ENCODE results near the gene RIN3. TPM values are rescaled to one million over a fixed set of nuclear protein-coding genes. Genes with fewer than 3 reads are reported as not detected.

The RIN3 gene
- total and polyA plus RNA-seq, 7 experiments from 2014 or later = 27.2 to 182 (median 114) TPM

GRCh38 chr14:92497391-92497790, 16.2 kb upstream of the RIN3 start:
- H3K27me3 Mint-ChIP-seq = peaks cover 0 to 19% (median 0%) of the 10 kb centered on the region in 5 donors
- POLR2A ChIA-PET = no interaction called here
- intact Hi-C loops (cut with micrococcal nuclease) = no loop called here

GRCh38 chr14:92499234-92499633, 14.3 kb upstream of the RIN3 start:
- H3K27me3 ChIP-seq (ENCODE audit: control insufficient read depth in 2 of 2, insufficient read depth in 2 of 2, low read length in 2 of 2) = no peaks in the 10 kb centered on the region
- Mint-ChIP-seq H3K36me3 (peaks cover 0 to 3% (median 0%) of the 10 kb centered on the region in 5 donors), H3K27me3 (peaks cover 0 to 18% (median 0%) of the 10 kb centered on the region in 5 donors), H3K9me3 (no peaks in the 10 kb centered on the region), H3K27ac (no peak overlapping the region), H3K4me3 (no peak overlapping the region), H3K4me1 (peaks cover 0 to 8% (median 0%) of the 10 kb centered on the region in 7 donors)
- DNase-seq (no peak), ATAC-seq (no peak)
- ChIA-PET CTCF (interaction anchor here (0.6 kb wide), 1 partner anchor 527 kb away, joined by 3 read pairs; no protein-coding TSS in a partner anchor), POLR2A (no interaction called here)
- H3K4me3 ChIP-seq (ENCODE audit: low read length) = no peak overlapping the region
- H3K27ac ChIP-seq (ENCODE audit: low read depth, low read length) = no peak overlapping the region
- no peaks in the 10 kb centered on the region for H3K9me3 ChIP-seq (ENCODE audit: control insufficient read depth in 2 of 3, low read length in 3 of 3)
- intact Hi-C loops (cut with micrococcal nuclease) = no loop called here
- H3K36me3 ChIP-seq (ENCODE audit: control insufficient read depth in 2 of 3, insufficient read depth in 3 of 3, low read length in 3 of 3) = no peaks in the 10 kb centered on the region
- H3K4me1 ChIP-seq (ENCODE audit: control insufficient read depth in 2 of 2, insufficient read depth in 2 of 2, low read length in 2 of 2) = no peaks in the 10 kb centered on the region

More at GRCh38 chr14:92497391-92497790, 16.2 kb upstream of the RIN3 start:
- Histone ChIP-seq H3K27me3 (ENCODE audit: control insufficient read depth in 2 of 2, insufficient read depth in 2 of 2, low read length in 2 of 2) (no peaks in the 10 kb centered on the region), H3K9me3 (ENCODE audit: control insufficient read depth in 2 of 3, low read length in 3 of 3) (no peaks in the 10 kb centered on the region), H3K36me3 (ENCODE audit: control insufficient read depth in 2 of 3, insufficient read depth in 3 of 3, low read length in 3 of 3) (no peaks in the 10 kb centered on the region), H3K27ac (ENCODE audit: low read depth, low read length) (no peak overlapping the region), H3K4me3 (ENCODE audit: low read length) (no peak overlapping the region), H3K4me1 (ENCODE audit: control insufficient read depth in 2 of 2, insufficient read depth in 2 of 2, low read length in 2 of 2) (no peaks in the 10 kb centered on the region)
- Mint-ChIP-seq H3K9me3 (no peaks in the 10 kb centered on the region), H3K27ac (no peak overlapping the region), H3K4me1 (peaks cover 0 to 5% (median 0%) of the 10 kb centered on the region in 7 donors), H3K36me3 (no peaks in the 10 kb centered on the region), H3K4me3 (no peak overlapping the region)
- CTCF ChIA-PET = no interaction called here
- ATAC-seq = no peak
- no peak for DNase-seq

- no peak for ATAC-seq
- Histone ChIP-seq H3K4me3 (ENCODE audit: low read length) (no peak overlapping the region), H3K9me3 (ENCODE audit: control insufficient read depth in 2 of 3, low read length in 3 of 3) (no peaks in the 10 kb centered on the region), H3K27me3 (ENCODE audit: control insufficient read depth in 2 of 2, insufficient read depth in 2 of 2, low read length in 2 of 2) (no peaks in the 10 kb centered on the region), H3K4me1 (ENCODE audit: control insufficient read depth in 2 of 2, insufficient read depth in 2 of 2, low read length in 2 of 2) (no peaks in the 10 kb centered on the region), H3K36me3 (ENCODE audit: control insufficient read depth in 2 of 3, insufficient read depth in 3 of 3, low read length in 3 of 3) (no peaks in the 10 kb centered on the region), H3K27ac (ENCODE audit: low read depth, low read length) (no peak overlapping the region)
- intact Hi-C loops (cut with micrococcal nuclease) = no loop called here
- Mint-ChIP-seq H3K27me3 (peaks cover 0 to 16% (median 0%) of the 10 kb centered on the region in 5 donors), H3K36me3 (peaks cover 0 to 3% (median 0%) of the 10 kb centered on the region in 5 donors), H3K9me3 (no peaks in the 10 kb centered on the region), H3K4me3 (no peak overlapping the region), H3K4me1 (peaks cover 0 to 11% (median 0%) of the 10 kb centered on the region in 7 donors), H3K27ac (no peak overlapping the region)
- DNase-seq = no peak
- ChIA-PET CTCF (interaction anchor here (0.8 kb wide), 1 partner anchor 8 kb away, joined by 3 read pairs; no protein-coding TSS in a partner anchor), POLR2A (no interaction called here)
These were observed 13.1 kb upstream of the RIN3 start for GRCh38 chr14:92500491-92500941.

- Histone ChIP-seq H3K27me3 (ENCODE audit: control insufficient read depth in 2 of 2, insufficient read depth in 2 of 2, low read length in 2 of 2) (no peaks in the 10 kb centered on the region), H3K9me3 (ENCODE audit: control insufficient read depth in 2 of 3, low read length in 3 of 3) (no peaks in the 10 kb centered on the region), H3K4me1 (ENCODE audit: control insufficient read depth in 2 of 2, insufficient read depth in 2 of 2, low read length in 2 of 2) (peaks cover 0 to 4% of the 10 kb centered on the region in 2 donors), H3K36me3 (ENCODE audit: control insufficient read depth in 2 of 3, insufficient read depth in 3 of 3, low read length in 3 of 3) (no peaks in the 10 kb centered on the region), H3K4me3 (ENCODE audit: low read length) (no peak overlapping the region), H3K27ac (ENCODE audit: low read depth, low read length) (no peak overlapping the region)
- H3K36me3 Mint-ChIP-seq = peaks cover 0 to 3% (median 0%) of the 10 kb centered on the region in 5 donors
- peaks cover 0 to 16% (median 5%) of the 10 kb centered on the region in 7 donors for H3K4me1 Mint-ChIP-seq
- CTCF ChIA-PET = interaction anchor here (0.9 kb wide), 1 partner anchor 179 kb away, joined by 3 read pairs; no protein-coding TSS in a partner anchor
- ATAC-seq (no peak), DNase-seq (no peak)
- H3K27ac Mint-ChIP-seq = no peak overlapping the region
- H3K27me3 Mint-ChIP-seq = peaks cover 0 to 13% (median 0%) of the 10 kb centered on the region in 5 donors
- intact Hi-C loops (cut with micrococcal nuclease) = no loop called here
- POLR2A ChIA-PET = interaction anchor here (0.5 kb wide), 1 partner anchor 1578 kb away, joined by 3 read pairs; no protein-coding TSS in a partner anchor
- H3K4me3 Mint-ChIP-seq = no peak overlapping the region
- H3K9me3 Mint-ChIP-seq = no peaks in the 10 kb centered on the region
These were observed 11.7 kb upstream of the RIN3 start for GRCh38 chr14:92501891-92502351.

- DNase-seq (no peak), ATAC-seq (no peak)
- Histone ChIP-seq H3K36me3 (ENCODE audit: control insufficient read depth in 2 of 3, insufficient read depth in 3 of 3, low read length in 3 of 3) (no peaks in the 10 kb centered on the region), H3K27me3 (ENCODE audit: control insufficient read depth in 2 of 2, insufficient read depth in 2 of 2, low read length in 2 of 2) (no peaks in the 10 kb centered on the region), H3K9me3 (ENCODE audit: control insufficient read depth in 2 of 3, low read length in 3 of 3) (no peaks in the 10 kb centered on the region), H3K4me1 (ENCODE audit: control insufficient read depth in 2 of 2, insufficient read depth in 2 of 2, low read length in 2 of 2) (peaks cover 0 to 8% of the 10 kb centered on the region in 2 donors), H3K27ac (ENCODE audit: low read depth, low read length) (no peak overlapping the region), H3K4me3 (ENCODE audit: low read length) (no peak overlapping the region)
- Mint-ChIP-seq H3K9me3 (no peaks in the 10 kb centered on the region), H3K4me3 (no peak overlapping the region), H3K4me1 (peaks cover 4 to 24% (median 11%) of the 10 kb centered on the region in 7 donors), H3K27ac (no peak overlapping the region), H3K36me3 (peaks cover 0 to 3% (median 0%) of the 10 kb centered on the region in 5 donors), H3K27me3 (peaks cover 0 to 13% (median 0%) of the 10 kb centered on the region in 5 donors)
- intact Hi-C loops (cut with micrococcal nuclease) = no loop called here
- ChIA-PET CTCF (no interaction called here), POLR2A (no interaction called here)
These were observed 10.9 kb upstream of the RIN3 start for GRCh38 chr14:92502541-92503286.

GRCh38 chr14:92503756-92504491, 9.7 kb upstream of the RIN3 start:
- no peaks in the 10 kb centered on the region for H3K9me3 Mint-ChIP-seq
- Histone ChIP-seq H3K36me3 (ENCODE audit: control insufficient read depth in 2 of 3, insufficient read depth in 3 of 3, low read length in 3 of 3) (no peaks in the 10 kb centered on the region), H3K4me3 (ENCODE audit: low read length) (no peak overlapping the region), H3K4me1 (ENCODE audit: control insufficient read depth in 2 of 2, insufficient read depth in 2 of 2, low read length in 2 of 2) (peaks cover 0 to 8% of the 10 kb centered on the region in 2 donors), H3K27ac (ENCODE audit: low read depth, low read length) (no peak overlapping the region), H3K9me3 (ENCODE audit: control insufficient read depth in 2 of 3, low read length in 3 of 3) (no peaks in the 10 kb centered on the region), H3K27me3 (ENCODE audit: control insufficient read depth in 2 of 2, insufficient read depth in 2 of 2, low read length in 2 of 2) (no peaks in the 10 kb centered on the region)
- POLR2A ChIA-PET = interaction anchor here (1.4 kb wide), 1 partner anchor 31 kb away, joined by 3 read pairs; no protein-coding TSS in a partner anchor
- H3K27ac Mint-ChIP-seq = no peak overlapping the region
- intact Hi-C loops (cut with micrococcal nuclease) = no loop called here
- CTCF ChIA-PET = no interaction called here
- peaks cover 0 to 3% (median 0%) of the 10 kb centered on the region in 5 donors for H3K36me3 Mint-ChIP-seq
- DNase-seq (no peak), ATAC-seq (peak; percentile 63)
- H3K4me1 Mint-ChIP-seq = peaks cover 4 to 24% (median 11%) of the 10 kb centered on the region in 7 donors
- H3K27me3 Mint-ChIP-seq = peaks cover 0 to 22% (median 0%) of the 10 kb centered on the region in 5 donors
- no peak overlapping the region for H3K4me3 Mint-ChIP-seq

Data from naive thymus-derived CD4-positive, alpha-beta T cell (primary cell).